HG03558 (cell line): Measurements from ENCODE around the gene TMEM69.

Experiments
- ATAC-seq: cut with Tn5 transposase; IDR thresholded peaks from one replicate; pipeline ENCODE4 v1.9.1; 2021; ENCODE audit warnings: moderate number of reproducible peaks; ENCODE audit not compliant: unreplicated experiment; ENCODE audit errors: extremely low read depth

Gene TMEM69, protein sequence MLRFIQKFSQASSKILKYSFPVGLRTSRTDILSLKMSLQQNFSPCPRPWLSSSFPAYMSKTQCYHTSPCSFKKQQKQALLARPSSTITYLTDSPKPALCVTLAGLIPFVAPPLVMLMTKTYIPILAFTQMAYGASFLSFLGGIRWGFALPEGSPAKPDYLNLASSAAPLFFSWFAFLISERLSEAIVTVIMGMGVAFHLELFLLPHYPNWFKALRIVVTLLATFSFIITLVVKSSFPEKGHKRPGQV

DNA sequence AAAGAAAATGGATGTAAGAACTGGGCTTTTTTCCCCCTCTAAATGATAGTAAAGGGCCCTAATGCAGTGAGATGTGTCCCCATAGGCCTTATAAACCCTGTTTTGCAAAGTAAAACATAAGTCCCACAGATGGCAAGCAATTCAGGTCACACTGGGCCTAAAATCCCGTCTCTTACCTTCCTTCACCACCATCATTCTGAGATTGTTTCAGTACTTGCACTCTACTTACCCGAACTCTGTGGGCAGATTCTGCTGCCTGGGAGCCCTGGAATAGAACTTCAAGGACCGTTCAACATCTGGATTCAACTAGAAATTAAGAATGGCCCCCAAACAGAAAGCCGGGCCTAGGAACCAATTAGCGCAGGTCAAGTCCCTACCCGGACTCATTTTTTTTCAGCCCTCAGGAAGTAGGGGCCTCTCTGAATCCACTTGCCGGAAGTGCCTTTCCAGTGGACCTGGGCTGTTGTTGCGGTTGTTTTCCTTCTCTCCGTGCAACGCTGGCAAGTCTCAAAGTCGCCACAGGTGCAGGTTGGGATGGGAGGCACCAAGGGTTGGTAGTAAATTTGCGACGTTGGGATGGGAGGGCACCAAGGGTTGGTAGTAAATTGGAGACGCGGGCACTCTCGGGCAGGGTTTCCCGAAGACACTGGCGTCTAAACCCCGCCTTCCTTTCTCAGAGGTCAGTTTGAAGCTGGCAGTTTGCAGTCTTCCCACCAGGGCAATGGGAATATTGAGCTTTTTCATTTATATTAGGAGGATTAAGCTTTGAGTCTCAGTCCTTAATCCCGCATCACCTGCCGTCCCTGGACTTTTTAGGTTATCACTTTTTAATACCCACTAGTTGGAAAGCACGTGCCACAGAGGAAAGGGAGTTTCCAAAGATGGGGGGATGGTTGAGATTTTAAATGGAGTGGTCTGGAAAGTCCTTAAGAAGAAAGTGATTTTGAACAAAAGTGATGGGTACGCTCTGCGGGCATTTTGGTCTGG is at the start of gene TMEM69:
TMEM69 (plus strand) TSS at position 428 of the 987 bp plus-strand sequence. CDS start 2,888 bp downstream, outside the sequence.
- no peak for ATAC-seq

DNA sequence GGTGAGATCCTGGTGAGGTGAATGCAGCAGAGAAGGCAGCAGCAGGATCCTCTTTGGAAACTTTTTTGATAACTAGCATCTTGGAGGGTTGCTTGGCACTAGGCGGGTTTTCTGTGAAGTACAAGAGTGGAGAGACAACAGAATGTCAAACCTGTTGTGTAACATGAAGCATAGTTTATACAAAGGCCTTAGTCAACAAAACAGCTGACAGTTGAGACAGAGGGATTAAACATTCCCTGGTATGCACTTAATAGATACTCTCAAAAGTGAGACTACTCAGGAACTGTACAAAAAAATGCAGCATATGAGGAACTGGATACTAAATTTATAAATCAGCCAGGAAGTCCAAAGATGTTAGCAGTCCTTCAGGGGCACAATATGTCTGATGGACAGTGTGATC is 47.7 kb upstream of the TMEM69 start:
- no peak for ATAC-seq

DNA sequence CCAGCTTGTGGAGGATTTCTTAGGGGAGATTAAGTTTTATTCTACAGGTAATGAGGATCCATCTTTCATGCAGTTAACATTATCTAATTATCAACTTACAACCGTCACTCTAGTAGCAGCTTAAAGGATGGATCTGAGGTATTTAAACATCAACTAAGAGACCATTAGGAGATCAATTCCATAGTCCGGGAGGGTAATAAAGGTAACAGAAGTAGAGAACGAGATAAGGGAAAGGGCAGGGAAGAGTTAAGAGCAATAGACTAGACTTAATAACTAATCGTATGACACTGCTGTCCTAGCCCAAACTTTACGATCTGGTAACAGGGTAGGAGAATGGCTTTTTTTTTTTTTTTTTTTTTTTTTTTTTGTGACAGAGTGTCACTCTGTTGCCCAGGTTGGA is 44.7 kb upstream of the TMEM69 start:
- no peak for ATAC-seq

DNA sequence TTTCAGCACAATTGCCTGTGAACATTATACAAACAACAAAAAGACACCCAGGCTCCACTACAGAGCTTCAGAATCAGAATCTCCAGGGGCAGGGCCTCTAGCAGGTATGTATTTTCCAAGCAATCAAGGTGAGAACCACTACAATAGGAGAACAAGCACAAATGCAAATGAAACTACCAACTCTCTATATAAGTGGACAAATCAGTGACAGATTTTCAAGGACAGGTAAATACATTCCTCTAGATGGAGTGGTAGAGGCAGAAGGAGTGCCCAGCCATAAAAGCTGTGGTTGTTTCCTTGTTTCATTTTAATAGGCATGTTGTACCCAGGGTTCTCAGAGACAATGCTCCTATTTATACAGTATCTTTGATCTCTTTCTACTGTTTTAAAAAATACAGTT is 44.0 kb upstream of the TMEM69 start:
- no peak for ATAC-seq

DNA sequence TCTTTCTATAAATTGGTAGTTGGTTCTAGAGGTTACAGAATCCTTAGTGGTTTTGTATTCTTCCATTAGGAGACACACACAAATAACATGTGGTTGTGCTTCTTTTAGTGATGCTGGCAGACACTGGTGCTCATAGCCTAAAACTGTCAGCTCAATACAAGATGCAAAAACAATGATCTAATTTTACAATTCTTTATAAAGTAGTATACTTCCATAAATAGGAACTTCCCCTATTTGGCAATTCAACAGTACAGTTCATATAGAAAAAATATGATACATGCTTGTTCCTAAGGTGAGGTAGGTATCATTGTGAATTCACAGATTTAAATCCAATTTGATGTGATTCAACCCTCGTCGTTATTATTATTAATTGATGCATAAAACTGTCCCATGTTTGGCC is 43.3 kb upstream of the TMEM69 start:
- ATAC-seq, result no peak

DNA sequence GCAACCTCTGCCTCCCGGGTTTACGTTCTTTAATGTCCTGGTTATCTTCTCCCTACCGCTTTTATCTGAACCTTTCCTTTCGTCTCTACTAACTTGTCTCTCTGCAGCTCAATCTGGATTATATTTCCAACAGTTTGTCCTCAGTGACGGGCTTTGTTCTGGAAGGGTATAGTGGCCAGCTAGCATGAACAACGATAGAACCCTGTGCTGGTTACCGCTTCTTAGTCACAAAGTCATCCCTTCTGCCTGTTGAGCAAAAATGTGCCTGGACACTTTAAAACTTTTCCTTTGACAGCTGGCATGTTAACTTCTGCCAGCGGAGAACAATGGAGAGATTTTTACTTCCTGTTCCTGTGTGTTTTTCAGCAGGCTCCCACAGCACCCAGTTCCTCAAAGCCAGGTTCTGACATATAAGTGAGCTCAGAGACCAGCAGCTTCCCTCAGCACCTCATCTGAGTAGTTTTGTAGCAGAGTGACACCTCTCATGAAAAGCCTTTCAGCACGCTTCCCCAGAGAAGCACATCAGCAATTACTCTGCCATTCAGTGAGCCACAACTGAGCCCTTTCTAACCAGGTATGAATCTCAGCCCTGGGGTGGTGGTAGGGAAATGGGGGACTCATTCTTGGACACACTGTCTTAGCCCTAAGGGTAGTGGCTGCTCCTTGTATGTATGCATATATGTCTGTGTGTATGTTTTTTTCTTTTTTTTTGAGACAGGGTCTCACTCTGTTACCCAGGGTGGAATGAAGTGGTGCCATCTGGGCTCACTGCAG is 40.5 kb upstream of the TMEM69 start:
- no peak for ATAC-seq

DNA sequence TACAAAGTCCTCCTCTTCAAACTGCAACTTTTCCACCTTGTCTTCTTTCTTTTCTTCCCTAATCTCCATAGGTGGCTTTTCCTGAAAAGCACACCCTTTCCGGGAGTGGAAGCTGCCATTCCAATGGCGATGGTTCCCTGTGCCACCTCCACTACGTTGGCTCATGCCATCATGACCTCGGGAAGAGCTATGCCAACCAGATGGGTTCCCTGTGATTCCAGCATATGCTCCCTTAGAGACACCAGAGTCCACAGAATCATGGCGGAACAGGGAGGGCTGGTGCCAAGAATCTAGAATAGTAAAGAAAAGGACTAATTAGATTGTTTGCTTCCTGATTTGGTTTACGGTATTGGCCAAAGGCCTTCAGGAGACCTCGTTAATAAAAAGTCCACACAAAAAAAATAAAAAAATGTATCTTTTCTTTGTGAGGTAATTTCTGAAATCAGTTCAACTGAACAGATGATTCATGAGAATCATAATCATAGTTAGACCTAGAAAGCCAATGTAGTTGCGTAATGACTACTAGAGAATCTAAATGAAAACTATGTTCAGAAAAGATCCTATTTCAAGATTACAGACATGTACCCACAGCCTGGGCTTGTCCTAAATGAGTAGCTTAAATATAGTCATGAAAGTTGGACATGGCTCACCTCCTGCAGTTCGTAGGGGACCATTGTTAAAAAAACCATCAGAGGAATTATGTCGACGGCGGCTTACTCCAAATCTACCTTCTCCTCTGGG is 33.3 kb upstream of the TMEM69 start:
- no peak for ATAC-seq

DNA sequence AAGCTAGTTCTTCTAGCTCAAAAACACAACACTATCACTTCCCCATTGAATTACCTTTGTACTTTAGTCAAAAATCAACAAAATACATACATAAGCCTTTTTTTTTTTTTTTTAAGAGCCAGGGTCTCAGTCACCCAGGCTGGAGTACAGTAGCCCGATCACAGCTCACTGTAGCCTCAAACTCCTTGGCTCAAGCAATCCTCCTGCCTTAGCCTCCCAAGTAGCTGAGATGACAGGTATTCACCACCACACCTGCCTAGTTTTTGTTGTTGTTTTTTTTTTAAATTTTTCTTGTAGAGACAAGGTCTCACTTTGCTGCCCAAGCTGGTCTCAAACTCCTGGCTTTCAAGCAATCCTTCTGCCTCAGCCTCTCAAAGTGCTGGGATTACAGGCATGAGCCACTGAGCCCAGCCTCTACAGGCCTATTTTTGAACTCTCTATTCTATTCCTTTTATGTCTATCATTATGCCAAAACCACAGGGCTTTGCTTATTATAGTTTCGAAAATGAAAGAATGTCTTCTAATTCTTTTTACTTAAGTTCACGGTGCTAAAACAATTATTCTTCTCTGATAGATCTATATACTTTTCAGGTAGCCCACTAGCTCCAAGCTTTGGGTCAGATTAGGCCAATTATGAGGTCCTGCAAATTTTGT is 31.3 kb upstream of the TMEM69 start:
- ATAC-seq, result no peak

DNA sequence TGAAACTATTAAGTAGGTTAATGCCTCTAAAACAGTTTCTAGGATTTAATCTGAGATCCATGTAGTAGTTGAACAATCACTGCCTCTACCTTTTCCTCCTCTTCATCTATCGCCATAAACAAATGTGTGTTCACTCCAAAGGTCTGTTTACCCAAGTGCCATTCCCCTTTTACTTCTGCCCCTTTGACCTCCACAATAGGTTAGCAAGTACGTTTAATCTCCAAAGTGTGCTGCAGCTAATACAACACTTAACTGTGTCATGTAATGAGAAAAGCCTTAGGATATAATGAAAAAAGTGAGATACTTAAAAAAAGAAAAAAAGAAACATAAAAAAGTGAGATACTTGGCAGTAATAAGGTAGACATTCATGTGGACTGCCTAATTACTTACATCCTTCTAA is 29.8 kb upstream of the TMEM69 start:
- no peak for ATAC-seq

DNA sequence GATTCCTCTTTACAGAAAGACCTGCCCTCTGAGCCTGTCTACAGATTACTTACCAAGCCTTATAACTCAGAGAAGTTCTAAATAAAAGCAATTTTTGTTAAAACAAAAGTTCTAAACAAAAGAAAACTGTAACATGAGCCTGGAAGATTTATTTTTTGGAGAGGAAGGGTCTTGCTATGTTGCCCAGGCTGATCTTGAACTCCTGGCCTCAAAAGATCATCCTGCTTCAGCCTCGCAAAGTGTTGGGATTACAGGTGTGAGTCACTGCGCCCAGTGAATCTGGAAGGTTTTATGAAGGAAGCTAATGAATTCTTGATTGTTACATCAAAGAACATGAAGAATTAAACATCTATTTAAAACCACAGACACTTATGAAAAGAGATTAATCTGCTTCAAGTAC is 28.8 kb upstream of the TMEM69 start:
- ATAC-seq, result no peak

DNA sequence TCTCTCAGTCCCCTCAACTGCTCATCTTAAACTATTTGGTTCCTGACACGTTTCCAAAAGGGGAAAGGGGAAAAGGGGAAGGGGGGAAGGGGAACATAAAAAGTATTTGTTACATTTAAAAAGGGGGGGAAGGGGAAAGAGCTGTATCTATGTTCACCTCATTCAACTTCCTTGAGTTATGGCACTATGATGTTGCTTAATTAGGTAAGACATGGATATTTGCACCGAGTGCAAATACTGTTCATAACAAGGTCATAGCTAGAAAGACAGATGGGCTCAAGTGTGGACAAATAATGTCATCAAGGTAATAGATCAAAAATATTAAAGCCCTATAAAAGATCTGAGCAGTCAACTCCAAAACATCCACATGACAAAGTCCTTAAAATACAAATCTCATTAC is 27.6 kb upstream of the TMEM69 start:
- ATAC-seq, result no peak

DNA sequence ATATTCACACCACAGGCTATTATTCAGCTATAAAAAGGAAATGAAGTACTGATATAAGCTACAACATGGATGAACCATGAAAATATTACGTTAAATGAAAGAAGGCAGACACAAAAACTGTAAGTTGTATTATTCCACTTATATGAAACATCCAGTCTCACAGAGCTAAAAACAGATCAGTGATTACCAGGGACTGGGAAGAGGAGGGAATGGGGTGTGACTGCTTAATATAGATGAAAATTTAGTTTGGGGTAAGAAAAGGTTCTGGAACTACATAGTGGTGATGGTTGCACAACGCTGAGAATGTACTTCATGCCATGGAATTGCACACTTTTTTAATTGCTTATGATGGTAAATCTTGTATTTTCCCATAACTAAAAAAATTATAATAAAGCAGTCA is 21.1 kb upstream of the TMEM69 start:
- ATAC-seq, result no peak

DNA sequence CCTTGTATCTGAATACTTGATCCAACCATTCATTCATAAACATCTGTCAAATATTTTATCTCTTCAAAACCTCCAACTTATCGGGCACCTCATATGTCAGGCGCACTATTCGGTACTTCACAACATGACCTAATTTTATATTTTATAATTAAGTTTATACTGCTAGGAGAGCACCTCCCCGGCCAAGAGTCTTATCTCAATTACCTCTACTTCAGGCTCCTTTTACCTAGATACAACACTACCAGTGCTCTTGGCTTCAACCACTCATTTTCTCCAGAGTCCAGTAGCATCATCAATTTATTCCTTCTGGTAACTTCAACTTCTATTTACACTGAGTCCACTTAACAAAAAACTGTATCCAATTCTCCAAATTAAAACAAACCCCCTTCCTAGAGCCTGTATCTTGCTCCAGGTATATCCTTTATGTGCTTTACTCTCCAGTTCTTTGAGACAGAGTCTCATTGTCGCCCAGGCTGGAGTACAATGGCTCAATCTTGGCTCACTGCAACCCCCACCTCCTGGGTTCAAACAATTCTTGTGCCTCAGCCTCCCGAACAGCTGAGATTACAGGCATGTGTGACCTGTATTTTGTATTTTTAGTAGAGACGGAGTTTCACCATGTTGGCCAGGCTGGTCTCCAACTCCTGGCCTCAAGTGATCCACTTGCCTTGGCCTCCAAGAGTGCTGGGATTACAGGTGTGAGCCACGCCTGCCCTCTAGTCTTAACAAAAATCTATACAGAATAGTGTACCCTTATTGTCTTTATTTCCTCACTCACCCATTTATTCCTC is 20.5 kb upstream of the TMEM69 start:
- no peak for ATAC-seq

DNA sequence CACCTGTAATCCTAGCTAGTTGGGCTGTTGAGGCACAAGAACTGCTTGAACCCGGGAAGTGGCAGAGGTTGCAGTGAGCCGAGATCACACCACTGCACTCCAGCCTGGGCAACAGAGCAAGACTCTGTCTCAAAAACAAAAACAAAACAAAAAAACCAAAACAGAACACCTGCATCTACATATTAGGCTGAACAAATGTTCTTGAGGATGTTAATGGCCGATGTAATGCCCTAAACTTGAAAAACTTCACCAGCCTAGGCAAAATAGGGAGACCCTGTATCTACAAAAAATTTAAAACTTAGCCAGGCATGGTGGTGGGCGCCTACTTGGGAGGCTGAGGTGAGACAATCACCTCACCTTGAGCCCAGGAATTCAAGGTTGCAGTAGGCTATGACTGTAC is 19.5 kb upstream of the TMEM69 start:
- ATAC-seq, result no peak

DNA sequence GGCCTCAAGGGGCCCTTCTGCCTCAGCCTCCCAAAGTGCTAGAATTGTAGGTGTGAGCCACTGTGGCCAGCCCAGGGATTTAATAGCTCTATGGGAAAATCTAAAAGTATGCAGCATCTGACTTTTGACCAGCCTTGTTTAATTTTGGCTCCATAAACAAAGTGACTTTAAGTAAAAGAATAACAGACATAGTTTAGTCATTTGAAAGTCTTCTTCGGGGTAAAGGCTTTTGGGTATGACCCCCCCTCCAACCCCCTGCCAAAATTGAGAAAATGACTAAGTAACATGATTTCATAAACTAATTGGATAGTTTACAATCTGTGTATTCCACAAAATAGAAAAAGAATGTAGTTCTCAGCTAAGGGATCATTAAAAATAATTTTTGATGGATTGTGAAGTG is 18.6 kb upstream of the TMEM69 start:
- ATAC-seq, result no peak

DNA sequence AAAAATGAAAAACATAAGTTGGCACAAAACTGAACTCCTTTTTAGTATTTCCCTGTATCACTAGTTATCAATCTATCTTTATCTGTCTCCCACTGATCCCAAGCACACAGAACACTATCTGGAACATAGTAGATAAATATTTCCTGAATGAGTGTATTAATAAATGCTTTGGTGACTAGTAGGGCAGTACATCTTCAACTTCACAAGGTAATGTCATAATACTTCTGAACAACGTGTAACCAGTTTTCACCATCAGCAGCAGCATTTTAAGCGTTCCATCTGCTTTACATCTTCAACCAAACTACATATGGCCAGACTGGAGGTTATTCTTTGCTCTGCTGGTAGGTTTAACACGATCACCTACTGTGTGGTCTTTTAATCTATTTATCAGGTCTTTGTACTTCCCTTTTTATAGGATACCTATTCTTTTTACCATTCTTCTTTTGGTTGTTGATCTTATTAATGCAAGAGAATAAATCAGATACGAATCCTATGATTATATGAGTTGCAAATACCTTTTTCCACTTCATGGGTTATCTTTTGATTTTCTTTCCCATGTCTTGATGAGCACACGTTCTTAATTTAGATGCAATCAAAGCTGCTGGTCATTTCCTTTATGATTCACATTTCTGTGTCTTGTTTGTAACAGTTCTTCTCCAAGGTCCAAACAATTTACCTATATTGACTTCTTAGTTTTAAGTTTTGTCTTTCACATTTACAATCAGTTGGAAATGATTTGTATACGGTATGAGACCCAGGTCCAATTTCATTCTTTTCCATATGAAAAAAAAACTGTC is 17.9 kb upstream of the TMEM69 start:
- ATAC-seq, result no peak

DNA sequence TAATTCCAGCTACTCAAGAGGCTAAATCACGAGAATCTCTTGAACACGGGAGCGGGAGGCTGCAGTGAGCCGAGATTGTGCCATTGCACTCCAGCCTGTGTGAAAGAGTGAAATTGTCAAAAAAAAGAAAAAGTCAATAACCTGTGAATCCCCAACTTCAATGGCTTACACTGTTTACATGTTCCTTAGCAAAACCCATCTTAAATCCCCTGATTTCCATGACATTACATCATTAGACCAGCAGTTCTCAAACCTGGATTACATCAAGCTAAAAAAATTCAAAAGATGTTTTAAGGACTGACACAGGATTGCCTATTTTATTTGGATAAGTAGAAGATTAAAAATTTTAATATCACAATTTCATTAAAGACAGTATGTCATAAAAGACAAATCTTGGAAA is 14.0 kb upstream of the TMEM69 start:
- no peak for ATAC-seq

DNA sequence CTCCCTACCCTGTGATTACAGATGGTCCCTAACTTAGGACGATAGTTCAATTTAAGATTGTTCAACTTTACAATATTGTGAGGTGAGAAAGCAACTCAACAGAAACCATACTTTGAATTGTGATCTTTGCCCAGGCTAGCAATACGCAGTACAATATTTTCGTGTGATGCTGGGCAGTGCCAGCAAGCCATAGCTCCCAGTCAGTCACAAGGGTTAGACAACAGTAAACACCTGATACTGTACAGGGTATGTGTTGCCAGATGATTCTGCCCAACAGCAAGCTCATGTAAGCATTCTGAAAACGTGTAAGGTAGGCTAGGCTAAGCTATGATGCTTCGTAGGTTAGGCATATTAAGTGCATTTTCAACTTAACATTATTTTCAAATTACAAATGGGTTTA is 13.5 kb upstream of the TMEM69 start:
- ATAC-seq, result no peak
